HG02970 (cell line): ENCODE results near the gene PLPP7.

Source experiments
- ATAC-seq: cut with Tn5 transposase; IDR thresholded peaks from one replicate; pipeline ENCODE4 v1.9.1; 2021; ENCODE audit warnings: mild to moderate bottlenecking, moderate library complexity, moderate number of reproducible peaks; ENCODE audit not compliant: unreplicated experiment, low FRiP score

PLPP7 gene

GRCh38 chr9:131300444-131300843 is 10.9 kb downstream of the PLPP7 start:
- ATAC-seq = no peak

GRCh38 chr9:131302244-131303075 is 12.9 kb downstream of the PLPP7 start:
- no peak for ATAC-seq

- no peak for ATAC-seq
These were observed 14.1 kb downstream of the PLPP7 start for GRCh38 chr9:131303381-131304321.

GRCh38 chr9:131304676-131305355 is 15.3 kb downstream of the PLPP7 start:
- ATAC-seq = no peak

- no peak for ATAC-seq
These were observed 17.0 kb downstream of the PLPP7 start for GRCh38 chr9:131306397-131307004.

GRCh38 chr9:131307974-131308373 is 18.5 kb downstream of the PLPP7 start:
- no peak for ATAC-seq

- ATAC-seq = no peak
These were observed 18.9 kb downstream of the PLPP7 start for GRCh38 chr9:131308452-131308851.

GRCh38 chr9:131308906-131309529 is 19.5 kb downstream of the PLPP7 start:
- no peak for ATAC-seq

- no peak for ATAC-seq
These were observed 20.2 kb downstream of the PLPP7 start for GRCh38 chr9:131309530-131310276.

- no peak for ATAC-seq
These were observed 21.5 kb downstream of the PLPP7 start for GRCh38 chr9:131310833-131311554.

GRCh38 chr9:131312246-131312645 is 22.7 kb downstream of the PLPP7 start:
- ATAC-seq = no peak

- ATAC-seq = no peak
These were observed 23.6 kb downstream of the PLPP7 start for GRCh38 chr9:131312822-131313770.

GRCh38 chr9:131318231-131319085 is 28.9 kb downstream of the PLPP7 start:
- no peak for ATAC-seq

GRCh38 chr9:131319486-131319885 is 30.0 kb downstream of the PLPP7 start:
- ATAC-seq = no peak

GRCh38 chr9:131320031-131320685 is 30.6 kb downstream of the PLPP7 start:
- ATAC-seq = no peak

- ATAC-seq = no peak
These were observed 34.1 kb downstream of the PLPP7 start for GRCh38 chr9:131323629-131324028.
